HEK293 (cell line): ENCODE measurements around the gene NDOR1.

Experiments
- CTCF ChIA-PET: fragments of 350-600 bp; formaldehyde crosslinking; extraction: SDS; loops from one replicate; lab custom pipeline; 2021; ENCODE audit warnings: antibody characterized with exemption; lab: Yijun Ruan, JAX
- POLR2A ChIA-PET: fragments of 300-600 bp; formaldehyde crosslinking; extraction: SDS; loops from one replicate; lab custom pipeline; 2020; ENCODE audit warnings: antibody characterized with exemption, inconsistent platforms; lab: Yijun Ruan, JAX
- H3K27ac ChIP-seq: fragments of 200-500 bp; sonication (Bioruptor generic); 2 replicates; pipeline ENCODE4 v1.5.1; 2014; ENCODE audit warnings: low read depth, low read length, control low read depth, inconsistent platforms; ENCODE audit errors: extremely low read depth
- H3K36me3 ChIP-seq, 2 experiments: fragments of 200-500 bp in 1 of 2; sonication (Bioruptor generic) in 1 of 2; 1 replicate in 1 of 2; 2 replicates in 1 of 2; pipeline ENCODE4 v1.5.1; 2014 to 2017; ENCODE audit warnings: inconsistent platforms in 2 of 2, low read length in 2 of 2; ENCODE audit not compliant: control insufficient read depth in 2 of 2, insufficient read depth in 1 of 2
- H3K4me1 ChIP-seq: fragments of 200-500 bp; sonication (Bioruptor generic); 2 replicates; pipeline ENCODE4 v1.5.1; 2014; ENCODE audit warnings: mild to moderate bottlenecking, low read length, inconsistent platforms; ENCODE audit not compliant: control insufficient read depth, insufficient read depth
- H3K4me3 ChIP-seq: 2 replicates; pipeline ENCODE4 v1.5.1; 2011; ENCODE audit warnings: low read depth, mild to moderate bottlenecking, control low read depth, low read length, moderate library complexity
- H3K9me3 ChIP-seq: fragments of 200-500 bp; sonication (Bioruptor generic); 2 replicates; pipeline ENCODE4 v1.5.1; 2014; ENCODE audit warnings: low read depth, low read length, inconsistent platforms; ENCODE audit not compliant: control insufficient read depth, insufficient read depth
- BCL11B ChIP-seq: fragments of 450-650 bp; formaldehyde crosslinking; IDR thresholded peaks from 2 replicates; pipeline ENCODE4 v1.5.1; 2016; ENCODE audit warnings: low read depth, missing biosample characterization, missing genetic modification characterization
- PRDM1 ChIP-seq: fragments of 450-650 bp; formaldehyde crosslinking; IDR thresholded peaks from 2 replicates; pipeline ENCODE4; 2016; ENCODE audit warnings: missing biosample characterization, missing genetic modification characterization
- SP2 ChIP-seq: fragments of 450-650 bp; formaldehyde crosslinking; IDR thresholded peaks from 2 replicates; pipeline ENCODE4 v1.5.1; 2016; ENCODE audit warnings: missing biosample characterization, missing genetic modification characterization
- ZBTB20 ChIP-seq: fragments of 450-650 bp; formaldehyde crosslinking; IDR thresholded peaks from 2 replicates; pipeline ENCODE4 v1.5.1; 2016; ENCODE audit warnings: missing biosample characterization, missing genetic modification characterization
- ZFHX2 ChIP-seq: fragments of 450-650 bp; formaldehyde crosslinking; conservative IDR thresholded peaks from 2 replicates; pipeline ENCODE4 v1.5.1; 2016; ENCODE audit warnings: missing biosample characterization, missing genetic modification characterization
- ZNF121 ChIP-seq: fragments of 450-650 bp; formaldehyde crosslinking; IDR thresholded peaks from 2 replicates; pipeline ENCODE4 v1.5.1; 2016; ENCODE audit warnings: missing biosample characterization, missing genetic modification characterization
- ZNF146 ChIP-seq: fragments of 450-650 bp; formaldehyde crosslinking; IDR thresholded peaks from 2 replicates; pipeline ENCODE4 v1.5.1; 2016; ENCODE audit warnings: missing biosample characterization, missing genetic modification characterization
- ZNF2 ChIP-seq: fragments of 450-650 bp; formaldehyde crosslinking; IDR thresholded peaks from 2 replicates; pipeline ENCODE4 v1.5.1; 2016; ENCODE audit warnings: missing biosample characterization, missing genetic modification characterization
- ZNF214 ChIP-seq: fragments of 450-650 bp; formaldehyde crosslinking; IDR thresholded peaks from 2 replicates; pipeline ENCODE4 v1.5.1; 2017; ENCODE audit warnings: missing biosample characterization, mild to moderate bottlenecking, missing genetic modification characterization, borderline replicate concordance
- ZNF302 ChIP-seq: fragments of 450-650 bp; formaldehyde crosslinking; IDR thresholded peaks from 2 replicates; pipeline ENCODE4 v1.5.1; 2016; ENCODE audit warnings: missing biosample characterization, missing genetic modification characterization, low read depth
- ZNF423 ChIP-seq: fragments of 450-650 bp; formaldehyde crosslinking; IDR thresholded peaks from 2 replicates; pipeline ENCODE4 v1.5.1; 2016; ENCODE audit warnings: missing biosample characterization, missing genetic modification characterization
- ZNF514 ChIP-seq: fragments of 450-650 bp; formaldehyde crosslinking; IDR thresholded peaks from 2 replicates; pipeline ENCODE4 v1.5.1; 2016; ENCODE audit warnings: missing biosample characterization, missing genetic modification characterization
- ZNF555 ChIP-seq: fragments of 450-650 bp; formaldehyde crosslinking; conservative IDR thresholded peaks from 2 replicates; pipeline ENCODE4 v1.5.1; 2017; ENCODE audit warnings: missing biosample characterization, mild to moderate bottlenecking, missing genetic modification characterization, inconsistent platforms
- ZNF600 ChIP-seq: fragments of 450-650 bp; formaldehyde crosslinking; IDR thresholded peaks from 2 replicates; pipeline ENCODE4 v1.5.1; 2016; ENCODE audit warnings: missing biosample characterization, missing genetic modification characterization
- TF ChIP-seq, protein P1 (sequence below): fragments of 450-650 bp; formaldehyde crosslinking; IDR thresholded peaks from 2 replicates; pipeline ENCODE4 v1.5.1; 2016; ENCODE audit warnings: missing biosample characterization, missing genetic modification characterization
- TF ChIP-seq, protein P2 (sequence below): fragments of 450-650 bp; formaldehyde crosslinking; conservative IDR thresholded peaks from 2 replicates; pipeline ENCODE4 v1.5.1; 2016; ENCODE audit warnings: low read depth, missing biosample characterization, missing genetic modification characterization
- TF ChIP-seq, protein P3 (sequence below): fragments of 450-650 bp; formaldehyde crosslinking; IDR thresholded peaks from 2 replicates; pipeline ENCODE4 v1.5.1; 2017; ENCODE audit warnings: missing biosample characterization, missing genetic modification characterization
- TF ChIP-seq, protein P4 (sequence below): fragments of 450-650 bp; formaldehyde crosslinking; IDR thresholded peaks from 2 replicates; pipeline ENCODE4 v1.5.1; 2017; ENCODE audit warnings: missing biosample characterization, missing genetic modification characterization
- TF ChIP-seq, protein P5 (sequence below): fragments of 450-650 bp; formaldehyde crosslinking; conservative IDR thresholded peaks from 2 replicates; pipeline ENCODE4 v1.5.1; 2016; ENCODE audit warnings: low read depth, missing biosample characterization, missing genetic modification characterization

Gene NDOR1

DNA sequence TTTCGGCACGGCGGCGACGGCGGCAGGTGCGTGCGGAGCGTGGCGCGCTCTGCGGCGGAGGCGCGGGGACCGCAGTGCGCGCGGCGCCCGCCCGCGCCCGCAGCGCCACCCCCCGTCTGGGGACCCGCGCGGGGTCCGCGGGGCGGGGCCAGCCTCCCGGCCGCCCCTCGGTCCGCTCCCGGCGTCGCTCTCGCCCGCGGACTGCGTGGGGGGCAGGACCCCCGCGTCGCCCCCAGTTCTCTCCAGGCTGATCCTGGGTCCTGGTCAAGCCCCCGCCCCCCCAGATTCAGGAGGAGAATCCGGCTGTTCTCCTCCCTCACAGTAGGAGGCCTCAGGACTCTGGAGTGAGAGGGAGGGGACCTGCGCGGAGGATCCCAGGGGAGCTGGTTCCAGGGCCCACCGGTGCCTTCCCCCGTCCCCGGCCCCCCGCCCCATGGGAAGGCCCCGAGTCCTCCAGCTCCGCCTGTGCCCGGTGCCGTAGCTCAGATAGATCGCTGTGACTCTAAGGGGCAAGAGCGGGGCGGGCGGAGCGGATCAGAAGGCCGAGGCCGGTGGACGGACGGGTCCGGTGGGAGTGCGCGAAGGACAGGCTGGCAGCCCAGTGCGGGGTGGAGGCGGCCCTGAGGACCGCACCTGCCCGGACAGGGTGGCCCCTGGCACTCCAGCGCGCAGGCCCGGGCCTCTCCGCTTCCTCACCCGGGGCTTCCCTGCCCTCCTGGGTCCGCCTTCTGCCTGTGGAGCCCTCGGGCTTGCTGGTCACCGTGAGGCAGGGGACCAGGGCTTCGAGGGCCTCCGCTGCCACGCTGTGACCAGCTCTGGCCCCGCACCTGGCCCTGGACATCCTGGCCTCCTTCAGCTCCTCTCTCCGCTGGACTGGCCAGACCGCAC is 16.9 kb downstream of the NDOR1 start, which contains the start of gene RNF208 (continued):
- TF ChIP-seq ZBTB20 = peak; percentile 61; the same call in 1 of the 2 replicates
- no peak for TF ChIP-seq PRDM1
- TF ChIP-seq ZNF121 = no peak
- no peak for TF ChIP-seq ZNF146 (tag by site-specific recombination)
- TF ChIP-seq, protein P1, sequence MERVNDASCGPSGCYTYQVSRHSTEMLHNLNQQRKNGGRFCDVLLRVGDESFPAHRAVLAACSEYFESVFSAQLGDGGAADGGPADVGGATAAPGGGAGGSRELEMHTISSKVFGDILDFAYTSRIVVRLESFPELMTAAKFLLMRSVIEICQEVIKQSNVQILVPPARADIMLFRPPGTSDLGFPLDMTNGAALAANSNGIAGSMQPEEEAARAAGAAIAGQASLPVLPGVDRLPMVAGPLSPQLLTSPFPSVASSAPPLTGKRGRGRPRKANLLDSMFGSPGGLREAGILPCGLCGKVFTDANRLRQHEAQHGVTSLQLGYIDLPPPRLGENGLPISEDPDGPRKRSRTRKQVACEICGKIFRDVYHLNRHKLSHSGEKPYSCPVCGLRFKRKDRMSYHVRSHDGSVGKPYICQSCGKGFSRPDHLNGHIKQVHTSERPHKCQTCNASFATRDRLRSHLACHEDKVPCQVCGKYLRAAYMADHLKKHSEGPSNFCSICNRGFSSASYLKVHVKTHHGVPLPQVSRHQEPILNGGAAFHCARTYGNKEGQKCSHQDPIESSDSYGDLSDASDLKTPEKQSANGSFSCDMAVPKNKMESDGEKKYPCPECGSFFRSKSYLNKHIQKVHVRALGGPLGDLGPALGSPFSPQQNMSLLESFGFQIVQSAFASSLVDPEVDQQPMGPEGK (tag by site-specific recombination) = peak; percentile 54
- TF ChIP-seq ZFHX2 (tag by site-specific recombination) = peak; percentile 17; the same call in 1 of the 2 replicates

DNA sequence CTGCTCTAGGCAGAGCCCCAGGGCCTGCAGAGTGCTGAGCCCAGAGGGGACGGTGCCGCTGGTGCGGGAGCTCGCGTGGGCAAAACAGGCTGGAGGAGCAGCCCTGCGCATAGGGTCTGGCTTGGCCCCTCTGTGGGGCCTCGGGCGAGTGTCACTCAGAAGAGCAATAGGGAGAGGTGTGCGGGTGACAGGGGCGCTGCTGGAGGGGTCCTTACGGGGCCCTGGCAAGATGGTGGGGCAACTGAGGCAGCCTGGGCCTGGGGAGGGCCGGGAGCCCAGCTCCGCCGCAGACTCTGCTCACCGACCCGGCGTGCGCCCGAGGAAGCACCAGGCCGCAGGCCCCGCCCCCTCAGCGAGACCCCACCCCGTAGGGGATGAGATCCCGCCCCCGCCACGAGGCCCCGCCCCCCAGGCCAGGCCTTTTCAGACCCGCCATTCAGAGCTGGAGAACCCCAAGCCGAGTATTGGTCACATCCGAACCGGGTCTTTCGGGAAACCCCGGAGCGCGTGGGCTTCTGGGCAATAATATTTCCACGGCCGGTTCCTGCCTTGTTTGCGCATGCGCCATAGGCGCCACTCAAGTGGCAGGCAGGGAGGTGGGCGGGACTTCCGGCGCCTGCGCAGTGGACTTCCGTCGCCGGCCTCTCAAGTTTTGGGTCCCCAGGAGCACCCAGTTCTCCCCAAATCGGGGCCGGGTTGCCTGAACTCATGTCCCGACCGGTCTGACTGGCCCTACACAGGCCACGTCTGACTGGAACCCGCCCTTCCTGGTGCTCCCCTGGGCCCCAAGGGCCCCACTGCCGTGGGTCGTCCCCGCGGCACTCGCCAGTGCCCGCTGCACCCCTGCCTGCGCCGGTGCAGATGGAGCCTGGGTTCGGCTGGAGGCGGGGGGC is 17.8 kb downstream of the NDOR1 start:
- H3K36me3 ChIP-seq = peaks cover 0 to 14% of the 10 kb centered on the region in 2 experiments; a peak in 1 of 3 replicates
- CTCF ChIA-PET = interaction anchor here (0.6 to 6.7 kb wide), 11 partner anchors 10 to 177 kb away, joined by 3 to 54 read pairs (median 4); partner anchors contain the start of genes ANAPC2, MAN1B1, NDOR1 and NPDC1
- H3K4me1 ChIP-seq = peaks cover 4% of the 10 kb centered on the region
- peak overlapping the region; percentile 83 for H3K27ac ChIP-seq
- no peaks in the 10 kb centered on the region for H3K9me3 ChIP-seq
- H3K4me3 ChIP-seq = peak overlapping the region; percentile 89
- POLR2A ChIA-PET = interaction anchor here (0.6 to 17.2 kb wide), 33 partner anchors 15 to 1114 kb away, joined by 3 to 304 read pairs (median 4); partner anchors contain the start of genes AJM1, ANAPC2, MAN1B1 and NDOR1
- TF ChIP-seq ZNF146 (tag by site-specific recombination) (no peak), ZNF214 (tag by site-specific recombination) (no peak), ZNF302 (tag by site-specific recombination) (no peak), ZNF2 (tag by site-specific recombination) (peak; percentile 84; the same call in 1 of the 2 replicates), SP2 (tag by site-specific recombination) (peak; percentile 90), ZNF555 (tag by site-specific recombination) (no peak), ZNF514 (tag by site-specific recombination) (no peak), ZNF423 (no peak), ZNF600 (tag by site-specific recombination) (peak; percentile 71; the same call in 1 of the 2 replicates), BCL11B (tag by site-specific recombination) (no peak)
- TF ChIP-seq, protein P2, sequence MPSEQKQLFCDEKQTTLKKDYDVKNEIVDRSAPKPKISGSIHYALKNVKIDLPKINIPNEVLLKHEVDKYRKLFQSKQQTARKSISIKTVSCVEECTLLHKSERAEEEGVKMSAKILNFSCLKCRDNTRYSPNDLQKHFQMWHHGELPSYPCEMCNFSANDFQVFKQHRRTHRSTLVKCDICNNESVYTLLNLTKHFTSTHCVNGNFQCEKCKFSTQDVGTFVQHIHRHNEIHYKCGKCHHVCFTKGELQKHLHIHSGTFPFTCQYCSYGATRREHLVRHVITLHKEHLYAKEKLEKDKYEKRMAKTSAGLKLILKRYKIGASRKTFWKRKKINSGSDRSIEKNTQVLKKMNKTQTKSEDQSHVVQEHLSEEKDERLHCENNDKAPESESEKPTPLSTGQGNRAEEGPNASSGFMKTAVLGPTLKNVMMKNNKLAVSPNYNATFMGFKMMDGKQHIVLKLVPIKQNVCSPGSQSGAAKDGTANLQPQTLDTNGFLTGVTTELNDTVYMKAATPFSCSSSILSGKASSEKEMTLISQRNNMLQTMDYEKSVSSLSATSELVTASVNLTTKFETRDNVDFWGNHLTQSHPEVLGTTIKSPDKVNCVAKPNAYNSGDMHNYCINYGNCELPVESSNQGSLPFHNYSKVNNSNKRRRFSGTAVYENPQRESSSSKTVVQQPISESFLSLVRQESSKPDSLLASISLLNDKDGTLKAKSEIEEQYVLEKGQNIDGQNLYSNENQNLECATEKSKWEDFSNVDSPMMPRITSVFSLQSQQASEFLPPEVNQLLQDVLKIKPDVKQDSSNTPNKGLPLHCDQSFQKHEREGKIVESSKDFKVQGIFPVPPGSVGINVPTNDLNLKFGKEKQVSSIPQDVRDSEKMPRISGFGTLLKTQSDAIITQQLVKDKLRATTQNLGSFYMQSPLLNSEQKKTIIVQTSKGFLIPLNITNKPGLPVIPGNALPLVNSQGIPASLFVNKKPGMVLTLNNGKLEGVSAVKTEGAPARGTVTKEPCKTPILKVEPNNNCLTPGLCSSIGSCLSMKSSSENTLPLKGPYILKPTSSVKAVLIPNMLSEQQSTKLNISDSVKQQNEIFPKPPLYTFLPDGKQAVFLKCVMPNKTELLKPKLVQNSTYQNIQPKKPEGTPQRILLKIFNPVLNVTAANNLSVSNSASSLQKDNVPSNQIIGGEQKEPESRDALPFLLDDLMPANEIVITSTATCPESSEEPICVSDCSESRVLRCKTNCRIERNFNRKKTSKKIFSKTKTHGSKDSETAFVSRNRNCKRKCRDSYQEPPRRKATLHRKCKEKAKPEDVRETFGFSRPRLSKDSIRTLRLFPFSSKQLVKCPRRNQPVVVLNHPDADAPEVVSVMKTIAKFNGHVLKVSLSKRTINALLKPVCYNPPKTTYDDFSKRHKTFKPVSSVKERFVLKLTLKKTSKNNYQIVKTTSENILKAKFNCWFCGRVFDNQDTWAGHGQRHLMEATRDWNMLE (tag by site-specific recombination) = peak; percentile 63
- TF ChIP-seq, protein P3, sequence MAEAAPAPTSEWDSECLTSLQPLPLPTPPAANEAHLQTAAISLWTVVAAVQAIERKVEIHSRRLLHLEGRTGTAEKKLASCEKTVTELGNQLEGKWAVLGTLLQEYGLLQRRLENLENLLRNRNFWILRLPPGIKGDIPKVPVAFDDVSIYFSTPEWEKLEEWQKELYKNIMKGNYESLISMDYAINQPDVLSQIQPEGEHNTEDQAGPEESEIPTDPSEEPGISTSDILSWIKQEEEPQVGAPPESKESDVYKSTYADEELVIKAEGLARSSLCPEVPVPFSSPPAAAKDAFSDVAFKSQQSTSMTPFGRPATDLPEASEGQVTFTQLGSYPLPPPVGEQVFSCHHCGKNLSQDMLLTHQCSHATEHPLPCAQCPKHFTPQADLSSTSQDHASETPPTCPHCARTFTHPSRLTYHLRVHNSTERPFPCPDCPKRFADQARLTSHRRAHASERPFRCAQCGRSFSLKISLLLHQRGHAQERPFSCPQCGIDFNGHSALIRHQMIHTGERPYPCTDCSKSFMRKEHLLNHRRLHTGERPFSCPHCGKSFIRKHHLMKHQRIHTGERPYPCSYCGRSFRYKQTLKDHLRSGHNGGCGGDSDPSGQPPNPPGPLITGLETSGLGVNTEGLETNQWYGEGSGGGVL = no peak
- TF ChIP-seq, protein P4, sequence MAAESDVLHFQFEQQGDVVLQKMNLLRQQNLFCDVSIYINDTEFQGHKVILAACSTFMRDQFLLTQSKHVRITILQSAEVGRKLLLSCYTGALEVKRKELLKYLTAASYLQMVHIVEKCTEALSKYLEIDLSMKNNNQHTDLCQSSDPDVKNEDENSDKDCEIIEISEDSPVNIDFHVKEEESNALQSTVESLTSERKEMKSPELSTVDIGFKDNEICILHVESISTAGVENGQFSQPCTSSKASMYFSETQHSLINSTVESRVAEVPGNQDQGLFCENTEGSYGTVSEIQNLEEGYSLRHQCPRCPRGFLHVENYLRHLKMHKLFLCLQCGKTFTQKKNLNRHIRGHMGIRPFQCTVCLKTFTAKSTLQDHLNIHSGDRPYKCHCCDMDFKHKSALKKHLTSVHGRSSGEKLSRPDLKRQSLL (tag by site-specific recombination) = no peak
- TF ChIP-seq, protein P5, sequence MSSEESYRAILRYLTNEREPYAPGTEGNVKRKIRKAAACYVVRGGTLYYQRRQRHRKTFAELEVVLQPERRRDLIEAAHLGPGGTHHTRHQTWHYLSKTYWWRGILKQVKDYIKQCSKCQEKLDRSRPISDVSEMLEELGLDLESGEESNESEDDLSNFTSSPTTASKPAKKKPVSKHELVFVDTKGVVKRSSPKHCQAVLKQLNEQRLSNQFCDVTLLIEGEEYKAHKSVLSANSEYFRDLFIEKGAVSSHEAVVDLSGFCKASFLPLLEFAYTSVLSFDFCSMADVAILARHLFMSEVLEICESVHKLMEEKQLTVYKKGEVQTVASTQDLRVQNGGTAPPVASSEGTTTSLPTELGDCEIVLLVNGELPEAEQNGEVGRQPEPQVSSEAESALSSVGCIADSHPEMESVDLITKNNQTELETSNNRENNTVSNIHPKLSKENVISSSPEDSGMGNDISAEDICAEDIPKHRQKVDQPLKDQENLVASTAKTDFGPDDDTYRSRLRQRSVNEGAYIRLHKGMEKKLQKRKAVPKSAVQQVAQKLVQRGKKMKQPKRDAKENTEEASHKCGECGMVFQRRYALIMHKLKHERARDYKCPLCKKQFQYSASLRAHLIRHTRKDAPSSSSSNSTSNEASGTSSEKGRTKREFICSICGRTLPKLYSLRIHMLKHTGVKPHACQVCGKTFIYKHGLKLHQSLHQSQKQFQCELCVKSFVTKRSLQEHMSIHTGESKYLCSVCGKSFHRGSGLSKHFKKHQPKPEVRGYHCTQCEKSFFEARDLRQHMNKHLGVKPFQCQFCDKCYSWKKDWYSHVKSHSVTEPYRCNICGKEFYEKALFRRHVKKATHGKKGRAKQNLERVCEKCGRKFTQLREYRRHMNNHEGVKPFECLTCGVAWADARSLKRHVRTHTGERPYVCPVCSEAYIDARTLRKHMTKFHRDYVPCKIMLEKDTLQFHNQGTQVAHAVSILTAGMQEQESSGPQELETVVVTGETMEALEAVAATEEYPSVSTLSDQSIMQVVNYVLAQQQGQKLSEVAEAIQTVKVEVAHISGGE (tag by site-specific recombination) = peak; percentile 97
